ENCODE measurements around the gene LTK. TPM values are rescaled to one million over a fixed set of nuclear protein-coding genes. Genes with fewer than 3 reads are reported as not detected.

The LTK gene
- total RNA-seq, 1 experiment from 2014 or later = 10.9 TPM

DNA sequence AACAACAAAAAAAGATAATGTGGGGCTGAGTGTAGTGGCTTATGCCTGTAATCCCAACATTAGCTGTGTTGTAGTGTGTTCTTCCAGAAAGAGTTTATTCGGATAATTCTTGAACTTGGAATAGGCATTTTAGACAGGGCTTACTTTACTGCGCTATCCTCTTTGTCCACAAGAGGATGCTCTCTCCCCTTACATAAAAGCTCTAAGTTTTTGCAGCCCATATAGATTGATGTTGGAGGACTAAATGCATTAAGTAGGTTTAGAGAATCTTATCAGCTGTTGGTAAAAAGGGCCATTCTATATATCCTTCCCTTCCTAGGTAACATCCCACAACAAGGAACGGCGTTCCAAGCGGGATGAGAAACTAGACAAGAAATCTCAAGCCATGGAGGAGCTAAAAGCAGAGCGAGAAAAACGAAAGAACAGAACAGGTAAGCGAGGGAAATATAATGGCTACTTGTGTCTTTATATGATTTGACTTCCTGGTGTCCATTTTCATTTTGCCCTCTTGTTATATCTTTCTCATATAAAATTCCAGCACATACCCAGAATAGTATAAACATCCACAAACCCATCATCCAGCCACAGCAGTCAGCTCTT lies 47.7 kb downstream of the LTK start:
- POLR2A ChIA-PET = interaction anchor here (1.1 to 1.2 kb wide), 2 partner anchors 29 to 41 kb away, joined by 3 to 6 read pairs; no protein-coding TSS in a partner anchor
- Mint-ChIP-seq H3K36me3 (ENCODE audit: insufficient read depth, unreplicated experiment) (peaks cover 63% of the 10 kb centered on the region), H3K27ac (ENCODE audit: unreplicated experiment) (no peak overlapping the region), H3K27me3 (ENCODE audit: insufficient read depth, unreplicated experiment) (no peaks in the 10 kb centered on the region), H3K4me3 (ENCODE audit: unreplicated experiment) (no peak overlapping the region), H3K4me1 (ENCODE audit: low read depth, unreplicated experiment) (no peaks in the 10 kb centered on the region), H3K9me3 (ENCODE audit: unreplicated experiment) (no peaks in the 10 kb centered on the region)
- TF ChIP-seq, protein P1, sequence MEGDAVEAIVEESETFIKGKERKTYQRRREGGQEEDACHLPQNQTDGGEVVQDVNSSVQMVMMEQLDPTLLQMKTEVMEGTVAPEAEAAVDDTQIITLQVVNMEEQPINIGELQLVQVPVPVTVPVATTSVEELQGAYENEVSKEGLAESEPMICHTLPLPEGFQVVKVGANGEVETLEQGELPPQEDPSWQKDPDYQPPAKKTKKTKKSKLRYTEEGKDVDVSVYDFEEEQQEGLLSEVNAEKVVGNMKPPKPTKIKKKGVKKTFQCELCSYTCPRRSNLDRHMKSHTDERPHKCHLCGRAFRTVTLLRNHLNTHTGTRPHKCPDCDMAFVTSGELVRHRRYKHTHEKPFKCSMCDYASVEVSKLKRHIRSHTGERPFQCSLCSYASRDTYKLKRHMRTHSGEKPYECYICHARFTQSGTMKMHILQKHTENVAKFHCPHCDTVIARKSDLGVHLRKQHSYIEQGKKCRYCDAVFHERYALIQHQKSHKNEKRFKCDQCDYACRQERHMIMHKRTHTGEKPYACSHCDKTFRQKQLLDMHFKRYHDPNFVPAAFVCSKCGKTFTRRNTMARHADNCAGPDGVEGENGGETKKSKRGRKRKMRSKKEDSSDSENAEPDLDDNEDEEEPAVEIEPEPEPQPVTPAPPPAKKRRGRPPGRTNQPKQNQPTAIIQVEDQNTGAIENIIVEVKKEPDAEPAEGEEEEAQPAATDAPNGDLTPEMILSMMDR (IDR thresholded peaks at IDR 0.05; ENCODE audit: insufficient read depth in 1 of 2, low read depth in 1 of 2, low read length in 1 of 2, severe bottlenecking in 1 of 2, unreplicated experiment in 1 of 2) = peak; percentile 90 to 97
- Histone ChIP-seq H3K27me3 (replicated peaks; ENCODE audit: control insufficient read depth, insufficient read depth, low read length) (no peaks in the 10 kb centered on the region), H3K4me3 (ENCODE audit: low read depth, low read length) (no peak overlapping the region), H3K4me1 (no peaks in the 10 kb centered on the region), H3K9me3 (no peaks in the 10 kb centered on the region), H3K36me3 (ENCODE audit: control insufficient read depth, insufficient read depth, low read length) (no peaks in the 10 kb centered on the region)
- BruUV-seq (replicated peaks) = no TSS peak
- CTCF ChIA-PET = interaction anchor here (0.6 to 2.4 kb wide), 19 partner anchors 10 to 439 kb away, joined by 3 to 22 read pairs (median 4); partner anchors contain the start of gene MGA
- DNase-seq = peak in 1 of 2 experiments; percentile 57
- intact Hi-C loops (cut with micrococcal nuclease; ENCODE audit: unreplicated experiment) = loop anchor here (1.0 to 5.0 kb wide), 3 partner anchors 27 to 346 kb away; partner anchors contain the start of gene ITPKA

DNA sequence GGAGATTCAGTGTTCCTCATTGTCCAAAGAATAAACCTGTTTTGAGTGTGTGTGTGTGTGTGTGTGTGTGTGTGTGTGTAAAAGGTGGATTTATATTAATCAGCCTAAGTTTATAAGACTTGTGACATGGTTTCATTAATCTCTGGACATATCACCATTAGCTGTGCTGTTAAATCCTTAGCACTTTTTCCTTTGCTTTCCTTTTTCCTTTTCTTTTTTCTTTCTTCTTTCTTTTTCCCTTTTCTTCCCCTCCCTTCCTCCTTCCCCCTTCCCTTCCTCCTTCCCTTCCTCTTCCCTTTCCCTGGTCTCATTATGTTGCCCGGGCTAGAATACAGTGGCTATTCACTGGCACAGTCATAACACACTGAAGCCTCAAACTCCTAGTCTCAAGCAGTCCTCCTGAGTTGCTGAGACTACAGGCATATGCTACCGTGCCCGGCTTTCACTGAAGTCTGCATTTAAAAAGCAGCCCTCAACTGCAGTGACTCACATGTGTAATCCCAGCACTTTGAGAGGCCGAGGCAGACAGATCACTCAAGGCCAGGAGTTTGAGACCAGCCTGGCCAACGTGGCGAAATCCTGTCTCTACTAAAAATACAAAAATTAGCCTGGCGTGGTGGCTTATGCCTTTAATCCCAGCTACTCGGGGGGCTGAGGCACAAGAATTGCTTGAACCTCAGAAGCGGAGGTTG lies 48.6 kb downstream of the LTK start:
- BruUV-seq (replicated peaks) = no TSS peak

More for the DNA sequence above, 48.6 kb downstream of the LTK start:
- H3K4me1 Mint-ChIP-seq (ENCODE audit: low read depth, unreplicated experiment) = no peaks in the 10 kb centered on the region
- POLR2A ChIA-PET = interaction anchor here (1.1 to 1.2 kb wide), 2 partner anchors 30 to 42 kb away, joined by 3 to 6 read pairs; no protein-coding TSS in a partner anchor
- peaks cover 57% of the 10 kb centered on the region for H3K36me3 Mint-ChIP-seq (ENCODE audit: insufficient read depth, unreplicated experiment)
- TF ChIP-seq, protein P1 (IDR thresholded peaks at IDR 0.05; ENCODE audit: insufficient read depth in 1 of 2, low read depth in 1 of 2, low read length in 1 of 2, severe bottlenecking in 1 of 2, unreplicated experiment in 1 of 2) = no peak
- Histone ChIP-seq H3K27me3 (replicated peaks; ENCODE audit: control insufficient read depth, insufficient read depth, low read length) (no peaks in the 10 kb centered on the region), H3K4me1 (no peaks in the 10 kb centered on the region), H3K9me3 (no peaks in the 10 kb centered on the region), H3K4me3 (ENCODE audit: low read depth, low read length) (no peak overlapping the region), H3K36me3 (ENCODE audit: control insufficient read depth, insufficient read depth, low read length) (no peaks in the 10 kb centered on the region)
- intact Hi-C loops (cut with micrococcal nuclease; ENCODE audit: unreplicated experiment) = loop anchor here (1.0 to 5.0 kb wide), 2 partner anchors 28 to 347 kb away; partner anchors contain the start of gene ITPKA
- no peak for DNase-seq
- no peak overlapping the region for H3K27ac Mint-ChIP-seq (ENCODE audit: unreplicated experiment)
- no peaks in the 10 kb centered on the region for H3K9me3 Mint-ChIP-seq (ENCODE audit: unreplicated experiment)
- H3K27me3 Mint-ChIP-seq (ENCODE audit: insufficient read depth, unreplicated experiment) = no peaks in the 10 kb centered on the region
- CTCF ChIA-PET = interaction anchor here (0.6 to 2.4 kb wide), 15 partner anchors 11 to 440 kb away, joined by 3 to 22 read pairs (median 4); partner anchors contain the start of gene MGA
- no peak overlapping the region for H3K4me3 Mint-ChIP-seq (ENCODE audit: unreplicated experiment)
